Activated naive CD8-positive, alpha-beta T cell treated with anti-CD3 and anti-CD28 coated beads, Interleukin-2, amount 50 U/mL, for 24 hours (primary cell): Measurements from ENCODE around the gene CARD10.

Experiments used
- ATAC-seq: fragments of 150-1000 bp; cut with Tn5 transposase; one replicate; pipeline ENCODE4 v1.10.0; 2021
- DNase-seq: peaks from one replicate; pipeline ENCODE4 v3.0.0; 2021
- H3K27ac Mint-ChIP-seq: one replicate; pipeline ENCODE4 v1.8.0; 2021; ENCODE audit warnings: mild to moderate bottlenecking, mixed read lengths
- H3K27me3 Mint-ChIP-seq: one replicate; pipeline ENCODE4 v1.8.0; 2021; ENCODE audit warnings: mixed read lengths
- H3K36me3 Mint-ChIP-seq: one replicate; pipeline ENCODE4 v1.8.0; 2021; ENCODE audit warnings: low read depth, mixed read lengths
- H3K4me1 Mint-ChIP-seq: one replicate; pipeline ENCODE4 v1.8.0; 2021; ENCODE audit warnings: mixed read lengths
- H3K4me3 Mint-ChIP-seq: one replicate; pipeline ENCODE4 v1.8.0; 2021; ENCODE audit warnings: mild to moderate bottlenecking, moderate library complexity, mixed read lengths
- H3K9me3 Mint-ChIP-seq: one replicate; pipeline ENCODE4 v1.8.0; 2021; ENCODE audit warnings: mixed read lengths

CARD10 gene, protein sequence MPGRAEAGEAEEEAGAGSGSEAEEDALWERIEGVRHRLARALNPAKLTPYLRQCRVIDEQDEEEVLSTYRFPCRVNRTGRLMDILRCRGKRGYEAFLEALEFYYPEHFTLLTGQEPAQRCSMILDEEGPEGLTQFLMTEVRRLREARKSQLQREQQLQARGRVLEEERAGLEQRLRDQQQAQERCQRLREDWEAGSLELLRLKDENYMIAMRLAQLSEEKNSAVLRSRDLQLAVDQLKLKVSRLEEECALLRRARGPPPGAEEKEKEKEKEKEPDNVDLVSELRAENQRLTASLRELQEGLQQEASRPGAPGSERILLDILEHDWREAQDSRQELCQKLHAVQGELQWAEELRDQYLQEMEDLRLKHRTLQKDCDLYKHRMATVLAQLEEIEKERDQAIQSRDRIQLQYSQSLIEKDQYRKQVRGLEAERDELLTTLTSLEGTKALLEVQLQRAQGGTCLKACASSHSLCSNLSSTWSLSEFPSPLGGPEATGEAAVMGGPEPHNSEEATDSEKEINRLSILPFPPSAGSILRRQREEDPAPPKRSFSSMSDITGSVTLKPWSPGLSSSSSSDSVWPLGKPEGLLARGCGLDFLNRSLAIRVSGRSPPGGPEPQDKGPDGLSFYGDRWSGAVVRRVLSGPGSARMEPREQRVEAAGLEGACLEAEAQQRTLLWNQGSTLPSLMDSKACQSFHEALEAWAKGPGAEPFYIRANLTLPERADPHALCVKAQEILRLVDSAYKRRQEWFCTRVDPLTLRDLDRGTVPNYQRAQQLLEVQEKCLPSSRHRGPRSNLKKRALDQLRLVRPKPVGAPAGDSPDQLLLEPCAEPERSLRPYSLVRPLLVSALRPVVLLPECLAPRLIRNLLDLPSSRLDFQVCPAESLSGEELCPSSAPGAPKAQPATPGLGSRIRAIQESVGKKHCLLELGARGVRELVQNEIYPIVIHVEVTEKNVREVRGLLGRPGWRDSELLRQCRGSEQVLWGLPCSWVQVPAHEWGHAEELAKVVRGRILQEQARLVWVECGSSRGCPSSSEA

GRCh38 chr22:37519268-37520195 is at the start of gene CARD10:
TSS of gene CARD10 (minus strand) at chr22:37519415. CDS start at chr22:37519200, 215 bp downstream.
- peaks cover 34% of the 10 kb centered on the region for H3K27me3 Mint-ChIP-seq

DNA sequence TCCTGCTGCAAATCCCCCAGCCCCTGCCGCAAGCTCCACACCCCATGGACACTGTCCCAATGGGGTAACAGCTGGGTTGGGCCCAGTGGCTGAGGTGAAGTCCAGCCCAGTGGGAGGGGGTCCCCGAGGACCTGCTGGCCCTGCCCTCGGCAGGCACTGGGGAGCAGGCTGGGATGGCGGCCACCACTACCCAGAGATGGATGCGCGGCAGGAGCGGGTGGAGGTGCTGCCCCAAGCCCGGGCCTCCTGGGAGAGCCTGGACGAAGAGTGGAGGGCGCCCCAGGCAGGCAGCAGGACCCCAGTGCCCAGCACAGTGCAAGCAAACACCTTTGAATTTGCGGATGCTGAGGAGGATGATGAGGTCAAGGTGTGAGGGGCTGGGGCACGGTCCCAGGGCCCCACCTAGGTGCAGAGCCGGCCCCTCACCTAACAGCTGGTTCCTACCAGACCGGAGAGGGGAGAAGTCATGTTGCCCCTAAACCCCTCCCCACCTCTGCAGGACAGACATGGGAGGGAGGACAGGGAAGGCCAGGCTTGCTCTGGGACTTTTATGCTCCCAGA is 49.3 kb upstream of the CARD10 start:
- Mint-ChIP-seq H3K4me3 (no peak overlapping the region), H3K4me1 (peaks cover 19% of the 10 kb centered on the region), H3K36me3 (no peaks in the 10 kb centered on the region), H3K27me3 (peaks cover 18% of the 10 kb centered on the region), H3K9me3 (no peaks in the 10 kb centered on the region), H3K27ac (no peak overlapping the region)
- DNase-seq = no peak
- ATAC-seq = no peak

More at GRCh38 chr22:37519268-37520195, at the start of gene CARD10:
- no peaks in the 10 kb centered on the region for H3K36me3 Mint-ChIP-seq
- H3K27ac Mint-ChIP-seq = no peak within 1 kb of the TSS
- ATAC-seq (peak; percentile 35), DNase-seq (no peak)
- peak within 1 kb of the TSS; percentile 48 for H3K4me3 Mint-ChIP-seq
- H3K4me1 Mint-ChIP-seq = peaks cover 3% of the 10 kb centered on the region
- no peaks in the 10 kb centered on the region for H3K9me3 Mint-ChIP-seq

DNA sequence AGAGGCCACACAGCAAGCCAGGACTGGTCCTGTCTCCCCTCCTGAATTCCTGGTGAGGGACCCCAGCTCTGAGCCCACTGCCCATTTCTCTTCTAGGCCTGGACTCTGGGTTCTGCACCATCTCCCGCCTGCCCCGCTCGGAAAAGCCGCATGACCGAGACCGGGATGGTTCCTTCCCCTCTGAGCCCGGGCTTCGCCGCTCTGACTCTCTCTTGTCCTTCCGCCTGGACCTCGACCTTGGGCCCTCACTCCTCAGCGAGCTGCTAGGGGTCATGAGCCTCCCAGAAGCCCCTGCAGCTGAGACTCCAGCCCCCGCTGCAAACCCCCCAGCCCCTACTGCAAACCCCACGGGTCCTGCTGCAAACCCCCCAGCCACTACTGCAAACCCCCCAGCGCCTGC is 48.8 kb upstream of the CARD10 start:
- H3K36me3 Mint-ChIP-seq = no peaks in the 10 kb centered on the region
- no peak overlapping the region for H3K27ac Mint-ChIP-seq
- H3K4me3 Mint-ChIP-seq = no peak overlapping the region
- ATAC-seq = no peak
- no peaks in the 10 kb centered on the region for H3K9me3 Mint-ChIP-seq
- peaks cover 22% of the 10 kb centered on the region for H3K27me3 Mint-ChIP-seq
- no peak for DNase-seq
- peaks cover 22% of the 10 kb centered on the region for H3K4me1 Mint-ChIP-seq

GRCh38 chr22:37566903-37567798 is 47.9 kb upstream of the CARD10 start:
- Mint-ChIP-seq H3K36me3 (no peaks in the 10 kb centered on the region), H3K4me3 (peak overlapping the region; percentile 50), H3K27ac (peak overlapping the region; percentile 72), H3K27me3 (peaks cover 28% of the 10 kb centered on the region), H3K4me1 (peaks cover 25% of the 10 kb centered on the region), H3K9me3 (no peaks in the 10 kb centered on the region)
- peak; percentile 95 for DNase-seq
- peak; percentile 92 for ATAC-seq

DNA sequence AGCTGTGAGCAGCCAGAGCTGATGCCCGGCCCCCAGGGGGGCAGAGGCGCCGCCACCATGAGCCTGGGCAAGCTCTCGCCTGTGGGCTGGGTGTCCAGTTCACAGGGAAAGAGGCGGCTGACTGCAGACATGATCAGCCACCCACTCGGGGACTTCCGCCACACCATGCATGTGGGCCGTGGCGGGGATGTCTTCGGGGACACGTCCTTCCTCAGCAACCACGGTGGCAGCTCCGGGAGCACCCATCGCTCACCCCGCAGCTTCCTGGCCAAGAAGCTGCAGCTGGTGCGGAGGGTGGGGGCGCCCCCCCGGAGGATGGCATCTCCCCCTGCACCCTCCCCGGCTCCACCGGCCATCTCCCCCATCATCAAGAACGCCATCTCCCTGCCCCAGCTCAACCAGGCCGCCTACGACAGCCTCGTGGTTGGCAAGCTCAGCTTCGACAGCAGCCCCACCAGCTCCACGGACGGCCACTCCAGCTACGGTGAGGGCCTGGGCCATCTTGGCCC is 47.2 kb upstream of the CARD10 start:
- peaks cover 31% of the 10 kb centered on the region for H3K4me1 Mint-ChIP-seq
- ATAC-seq (no peak), DNase-seq (peak; percentile 51)
- H3K36me3 Mint-ChIP-seq = no peaks in the 10 kb centered on the region
- H3K27me3 Mint-ChIP-seq = peaks cover 31% of the 10 kb centered on the region
- H3K9me3 Mint-ChIP-seq = no peaks in the 10 kb centered on the region
- no peak overlapping the region for H3K4me3 Mint-ChIP-seq
- peak overlapping the region; percentile 42 for H3K27ac Mint-ChIP-seq

GRCh38 chr22:37565830-37566229 is 46.6 kb upstream of the CARD10 start:
- H3K27ac Mint-ChIP-seq = no peak overlapping the region

DNA sequence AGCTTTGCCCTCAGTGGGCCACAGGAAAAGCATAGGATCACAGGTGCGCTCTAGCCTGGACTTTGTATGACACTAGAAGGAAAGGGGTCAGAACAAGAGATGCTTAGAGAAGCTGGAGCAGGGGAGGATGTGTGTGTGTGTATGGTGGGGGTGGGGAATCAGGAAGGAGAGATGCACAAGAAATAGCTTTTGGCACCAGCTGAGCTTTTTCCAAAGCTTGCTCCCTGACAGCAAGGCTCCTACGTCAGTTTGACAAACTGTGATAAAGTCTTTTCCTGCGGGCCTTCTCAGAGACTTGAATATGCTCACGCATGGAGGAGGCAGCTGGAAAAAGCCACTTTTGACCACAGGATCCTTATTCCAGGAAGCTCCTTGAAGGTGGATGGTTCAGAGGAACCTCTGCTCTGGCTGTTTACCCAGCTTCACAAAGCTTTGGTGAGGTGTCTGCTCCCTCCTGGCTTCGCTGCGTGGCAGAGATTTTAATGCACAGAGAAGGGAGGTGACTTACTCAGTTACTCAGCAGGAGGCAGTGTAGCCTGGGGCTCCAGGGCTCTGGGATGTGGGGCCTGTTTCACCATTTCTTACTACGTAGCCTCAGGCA is 45.0 kb upstream of the CARD10 start:
- H3K9me3 Mint-ChIP-seq = no peaks in the 10 kb centered on the region
- H3K27ac Mint-ChIP-seq = no peak overlapping the region
- no peaks in the 10 kb centered on the region for H3K36me3 Mint-ChIP-seq
- no peak for DNase-seq
- peaks cover 44% of the 10 kb centered on the region for H3K27me3 Mint-ChIP-seq
- H3K4me3 Mint-ChIP-seq = no peak overlapping the region
- H3K4me1 Mint-ChIP-seq = peaks cover 37% of the 10 kb centered on the region
- ATAC-seq = no peak

More at GRCh38 chr22:37565830-37566229, 46.6 kb upstream of the CARD10 start:
- Mint-ChIP-seq H3K4me3 (no peak overlapping the region), H3K9me3 (no peaks in the 10 kb centered on the region), H3K36me3 (no peaks in the 10 kb centered on the region), H3K4me1 (peaks cover 35% of the 10 kb centered on the region), H3K27me3 (peaks cover 36% of the 10 kb centered on the region)
- DNase-seq (no peak), ATAC-seq (no peak)

- peaks cover 37% of the 10 kb centered on the region for H3K4me1 Mint-ChIP-seq
- ATAC-seq (no peak), DNase-seq (no peak)
- no peaks in the 10 kb centered on the region for H3K36me3 Mint-ChIP-seq
- H3K4me3 Mint-ChIP-seq = no peak overlapping the region
- peaks cover 51% of the 10 kb centered on the region for H3K27me3 Mint-ChIP-seq
- no peak overlapping the region for H3K27ac Mint-ChIP-seq
- no peaks in the 10 kb centered on the region for H3K9me3 Mint-ChIP-seq
Observed at GRCh38 chr22:37563153-37564081, 44.2 kb upstream of the CARD10 start.

GRCh38 chr22:37562049-37562875 is 43.0 kb upstream of the CARD10 start:
- ATAC-seq (no peak), DNase-seq (no peak)
- peak overlapping the region; percentile 38 for H3K4me3 Mint-ChIP-seq
- H3K9me3 Mint-ChIP-seq = no peaks in the 10 kb centered on the region
- H3K27me3 Mint-ChIP-seq = peaks cover 59% of the 10 kb centered on the region
- peaks cover 34% of the 10 kb centered on the region for H3K4me1 Mint-ChIP-seq
- H3K36me3 Mint-ChIP-seq = no peaks in the 10 kb centered on the region
- H3K27ac Mint-ChIP-seq = peak overlapping the region; percentile 80

GRCh38 chr22:37561212-37562048 is 42.2 kb upstream of the CARD10 start:
- Mint-ChIP-seq H3K4me1 (peaks cover 25% of the 10 kb centered on the region), H3K9me3 (no peaks in the 10 kb centered on the region), H3K27ac (peak overlapping the region; percentile 80), H3K27me3 (peaks cover 63% of the 10 kb centered on the region), H3K36me3 (no peaks in the 10 kb centered on the region), H3K4me3 (peak overlapping the region; percentile 38)
- ATAC-seq (peak; percentile 45), DNase-seq (peak; percentile 91)
